Inflammatory macrophage treated with lipopolysaccharide for 4 hours (primary cell): ENCODE data around the gene PSMC3IP.

ENCODE experiments used
- DNase-seq: peaks from one replicate; pipeline ENCODE4 v3.0.0-alpha.2; 2020

PSMC3IP gene

DNA sequence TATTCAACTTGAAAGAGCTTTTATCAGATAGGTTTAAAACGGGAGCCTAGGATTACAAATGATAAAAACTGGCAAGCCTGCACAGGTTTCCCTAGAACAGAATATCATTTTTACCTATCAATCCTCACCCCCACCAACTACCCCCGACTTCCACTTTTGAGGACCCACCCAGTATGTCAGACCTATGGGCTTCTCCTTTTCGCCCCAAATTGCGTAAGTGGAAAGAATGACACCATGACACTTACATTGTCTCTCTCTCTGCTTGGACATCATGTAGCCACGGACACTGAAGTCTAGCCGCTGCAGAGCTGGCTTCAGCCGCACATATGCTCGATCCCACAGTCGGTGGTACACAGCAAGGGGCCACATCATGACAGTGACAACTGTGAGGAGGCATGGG, 7.4 kb upstream of the PSMC3IP start:
- peak; percentile 89 for DNase-seq

DNA sequence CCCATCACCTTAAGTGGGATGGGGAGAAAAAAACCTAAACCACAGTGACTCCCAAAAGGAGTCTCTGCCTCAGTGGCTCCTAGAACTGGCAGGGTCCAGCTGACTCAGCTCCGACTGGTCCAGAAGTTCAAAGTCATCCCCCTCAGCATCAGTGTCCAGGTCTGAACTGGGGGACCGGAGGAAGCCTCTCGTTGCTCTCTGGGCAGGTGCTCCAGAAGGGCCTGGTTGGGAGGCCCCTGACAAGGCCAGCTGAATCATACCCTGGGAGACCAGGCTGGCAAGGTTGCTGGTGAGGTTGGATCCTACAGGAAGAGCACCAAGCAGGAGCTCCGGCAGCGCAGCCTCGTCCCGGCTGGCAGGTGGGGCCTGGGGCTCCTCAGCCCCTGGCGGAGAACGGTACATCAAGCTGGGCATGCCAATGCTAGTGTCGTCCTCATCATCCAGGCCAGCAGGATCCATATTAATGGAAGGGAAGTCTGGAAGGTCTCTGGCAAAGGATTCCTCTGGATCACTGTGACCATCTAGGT, 4.3 kb upstream of the PSMC3IP start:
- DNase-seq: no peak

DNA sequence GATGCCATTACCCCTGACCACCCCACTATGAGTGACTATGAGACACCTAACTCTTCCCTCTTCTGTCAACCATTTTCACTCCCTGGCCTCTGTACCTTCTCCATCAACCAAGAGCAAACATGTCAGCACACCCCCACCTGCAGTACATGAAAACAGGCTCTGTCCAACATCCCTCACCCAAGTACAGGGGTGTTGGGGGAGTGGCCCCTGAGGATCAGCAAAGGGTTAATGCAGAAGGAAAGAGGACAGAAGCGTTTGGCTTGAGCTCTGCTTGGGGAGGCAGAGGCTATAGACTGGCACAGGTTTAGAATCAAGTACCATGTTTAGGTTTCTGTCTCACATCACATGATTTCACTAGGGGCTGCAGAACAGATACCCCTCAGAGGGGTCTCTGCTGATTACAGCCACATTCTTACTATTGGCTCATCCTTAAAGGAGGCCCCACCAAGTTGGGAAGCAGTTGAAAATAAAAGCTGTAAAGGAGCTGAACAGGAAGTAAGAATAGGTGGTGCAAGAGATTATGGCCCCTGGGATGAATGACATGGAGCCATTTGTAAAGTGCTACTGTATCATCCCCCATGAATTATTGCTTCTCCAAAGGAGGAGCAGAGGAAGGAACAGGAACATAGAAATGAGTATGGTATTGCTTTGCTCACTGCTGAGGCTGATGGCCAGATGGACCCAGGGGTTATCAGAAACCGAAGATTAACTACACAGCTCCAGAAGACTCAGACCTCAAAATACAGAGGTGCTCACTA, 2.4 kb upstream of the PSMC3IP start:
- DNase-seq: peak; percentile 34

DNA sequence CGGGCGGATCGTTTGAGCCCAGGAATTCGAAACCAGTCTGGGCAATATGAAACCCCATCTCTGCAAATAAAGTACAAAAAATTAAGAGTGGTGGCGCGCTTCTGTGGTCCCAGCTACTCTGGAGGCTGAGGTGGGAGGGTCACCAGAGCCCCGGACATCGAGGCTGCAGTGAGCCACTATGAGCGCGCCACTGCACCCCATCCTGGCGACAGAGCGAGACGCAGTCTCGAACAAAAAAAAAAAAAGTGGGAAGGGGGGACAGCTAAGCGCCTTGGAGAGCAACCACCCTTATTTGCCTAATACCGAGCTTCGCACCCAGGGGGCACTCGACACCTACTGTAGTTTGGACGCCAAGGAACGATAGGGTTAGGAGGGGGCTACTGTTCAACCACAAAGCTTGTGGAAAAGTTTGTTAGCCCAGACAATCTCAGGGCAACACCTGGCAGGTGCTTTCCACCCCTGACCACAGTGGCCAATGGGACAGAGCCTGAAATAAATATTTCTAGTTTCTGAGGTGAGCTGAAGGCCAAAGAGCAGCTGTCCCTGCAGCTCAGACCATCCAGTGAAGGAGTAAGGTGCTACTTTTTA, 847 bp upstream of the PSMC3IP start:
- peak; percentile 72 for DNase-seq

DNA sequence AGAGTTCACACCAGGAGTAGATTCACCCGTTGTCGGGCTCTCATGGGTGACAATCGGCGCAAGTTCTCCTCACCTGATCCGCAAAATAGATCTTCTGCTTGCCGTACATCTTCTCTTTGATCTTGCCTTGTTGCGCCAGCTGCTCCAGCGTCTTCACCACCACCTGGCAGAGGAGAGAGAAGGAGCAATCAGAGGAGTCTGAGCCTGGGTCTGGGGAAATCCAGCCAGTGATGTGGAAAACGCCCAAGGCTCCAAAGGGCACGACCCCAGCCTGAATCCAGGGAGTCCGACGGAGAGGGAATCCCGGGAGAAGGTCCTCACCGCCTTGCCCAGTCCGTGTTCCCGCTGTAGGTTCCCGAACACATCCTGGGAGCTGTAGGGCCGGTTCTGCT, 393 bp downstream of the PSMC3IP start:
- DNase-seq: no peak

DNA sequence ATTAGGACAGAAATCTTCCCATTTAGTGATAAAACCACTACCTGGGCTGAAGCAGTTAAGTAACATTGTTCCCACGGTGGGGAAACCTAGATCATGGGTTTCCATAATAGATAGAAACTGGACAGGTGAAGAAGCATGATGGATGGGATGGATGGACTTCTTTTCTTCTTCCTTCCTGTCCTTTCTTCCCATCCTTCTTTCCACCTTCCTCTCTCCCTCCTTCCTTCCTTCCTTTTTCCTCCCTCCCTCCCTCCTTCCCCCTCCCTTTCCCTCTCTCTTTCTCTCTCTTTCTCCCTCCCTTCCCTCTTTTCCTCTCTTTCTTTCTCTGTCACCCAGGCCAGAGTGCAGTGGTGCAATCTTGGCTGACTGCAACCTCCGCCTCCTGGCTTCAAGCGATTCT, 3.1 kb downstream of the PSMC3IP start:
- no peak for DNase-seq

DNA sequence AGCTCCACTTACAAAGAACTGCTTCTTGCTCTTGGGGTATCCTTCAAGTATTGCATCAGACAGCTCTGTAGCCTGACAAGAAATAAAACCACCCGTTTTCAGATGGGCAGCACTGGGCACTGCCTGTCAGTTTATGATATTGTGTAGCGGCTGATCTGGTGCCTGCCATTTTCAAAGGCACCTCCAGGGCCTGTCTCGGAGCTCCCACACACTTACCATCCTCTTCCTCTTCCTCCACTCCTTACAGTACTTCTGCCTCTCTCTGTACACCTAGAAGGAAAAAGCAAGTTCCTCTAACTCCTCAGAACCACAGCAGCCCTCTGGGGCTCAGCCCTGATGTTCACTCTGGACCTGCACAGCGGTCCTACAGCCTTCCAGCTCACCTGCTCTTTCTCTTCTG, 4.4 kb downstream of the PSMC3IP start:
- DNase-seq: no peak

DNA sequence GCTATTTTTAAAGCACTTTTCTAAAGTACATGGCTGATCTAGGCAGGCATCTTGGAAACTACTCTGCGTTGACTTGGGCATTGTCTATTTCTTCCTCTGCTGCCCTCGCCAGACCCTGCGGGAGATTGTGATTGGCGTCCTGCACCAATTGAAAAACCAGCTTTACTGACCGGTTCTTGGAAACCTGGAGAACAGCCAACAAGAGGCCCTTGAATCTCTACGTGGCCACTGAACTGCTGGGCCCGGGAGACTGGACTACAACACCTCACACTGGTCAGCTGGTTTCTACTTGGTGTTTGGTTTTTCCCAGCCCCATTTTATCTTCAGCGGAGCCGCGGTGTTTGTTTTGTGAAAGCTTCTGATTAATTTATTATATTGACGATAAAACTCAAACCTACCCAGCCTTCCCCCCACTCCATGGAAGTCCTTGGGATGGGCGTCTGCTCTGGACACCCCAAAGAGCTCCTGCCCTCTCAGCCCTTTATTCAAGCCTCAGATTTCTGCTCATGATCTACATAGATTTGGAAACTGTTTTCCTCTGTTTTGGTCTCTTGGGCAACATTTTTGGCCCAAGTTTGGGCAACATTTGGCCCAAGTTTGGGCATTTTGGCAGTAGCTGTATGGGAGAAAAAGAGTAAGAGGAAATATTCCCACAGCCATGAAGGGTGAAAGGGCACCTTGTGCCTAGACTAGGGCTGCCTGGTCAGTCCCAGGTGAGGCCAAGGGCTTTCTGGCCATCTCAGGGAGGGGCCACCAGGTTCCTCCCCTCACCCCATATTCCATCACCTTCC, 5.9 kb downstream of the PSMC3IP start:
- no peak for DNase-seq

DNA sequence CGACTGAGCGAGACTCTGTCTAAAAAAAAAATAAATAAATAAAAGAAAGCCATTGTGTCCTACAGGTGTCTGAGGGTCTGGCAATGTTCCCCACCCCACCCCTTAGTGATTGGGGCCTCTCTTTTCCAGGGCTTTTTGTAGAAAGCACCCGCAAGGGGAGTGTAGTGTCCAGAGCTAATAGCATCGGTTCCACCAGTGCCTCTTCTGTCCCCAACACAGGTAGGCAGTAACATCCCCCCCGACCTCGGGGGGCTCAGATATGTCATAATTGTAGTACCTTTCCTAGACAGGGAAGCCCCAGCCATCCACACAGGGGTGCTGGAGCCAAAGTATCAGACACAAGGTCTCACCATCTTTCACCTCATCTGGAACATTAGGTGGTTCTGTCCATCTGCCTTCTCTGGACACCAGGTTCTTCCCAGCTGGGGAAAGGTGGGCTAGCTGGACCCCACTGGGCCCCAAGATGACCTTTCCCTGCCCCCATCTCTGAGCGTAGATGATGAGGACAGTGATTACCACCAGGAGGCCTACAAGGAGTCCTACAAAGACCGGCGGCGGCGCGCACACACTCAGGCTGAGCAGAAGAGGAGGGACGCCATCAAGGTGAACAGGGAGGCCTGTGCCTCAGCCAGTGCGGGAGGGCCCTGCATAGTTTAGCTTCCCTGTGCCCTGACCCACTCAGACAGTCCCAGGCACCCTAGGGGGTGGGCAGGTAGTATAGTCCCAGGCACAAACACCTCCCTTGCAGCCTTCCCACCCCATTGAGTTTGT, 9.0 kb downstream of the PSMC3IP start:
- no peak for DNase-seq

DNA sequence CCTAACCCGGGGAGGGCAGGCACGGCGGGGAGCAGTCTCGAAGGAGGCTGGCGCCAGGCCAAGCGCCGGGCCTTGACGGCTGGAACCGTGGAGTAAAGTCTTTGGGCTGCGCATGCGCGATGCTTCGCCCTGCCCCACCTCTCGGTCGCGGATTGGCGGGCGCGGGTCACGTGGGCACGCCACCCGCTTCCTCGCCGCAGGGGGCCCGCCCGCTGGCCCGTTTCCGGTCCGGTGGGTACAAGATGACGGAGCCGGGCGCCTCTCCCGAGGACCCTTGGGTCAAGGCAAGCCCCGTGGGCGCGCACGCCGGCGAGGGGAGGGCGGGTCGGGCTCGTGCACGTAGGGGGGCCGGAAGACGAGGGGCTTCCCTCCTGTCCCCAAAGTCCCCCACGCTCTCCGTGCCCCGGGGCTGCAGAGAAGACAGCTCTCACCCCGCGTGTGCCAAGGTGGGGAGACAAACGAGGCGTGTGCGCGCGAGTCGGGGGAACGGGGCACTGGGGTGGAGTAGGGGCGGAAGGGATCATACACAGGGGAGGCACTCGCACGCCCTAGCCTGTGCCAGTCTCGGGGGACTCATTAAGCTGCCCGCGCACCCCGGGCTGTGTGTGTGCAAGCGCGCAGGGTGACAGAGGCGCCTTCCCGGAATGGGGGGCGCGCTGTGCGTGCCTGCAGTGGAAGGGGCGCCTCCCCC, 10.5 kb downstream of the PSMC3IP start, which contains the start of gene MLX:
Gene MLX, plus strand, starts transcription at position 218 of the 691 bp plus-strand sequence. Its CDS starts 25 bp downstream, at position 243.
- peak; percentile 95 for DNase-seq

DNA sequence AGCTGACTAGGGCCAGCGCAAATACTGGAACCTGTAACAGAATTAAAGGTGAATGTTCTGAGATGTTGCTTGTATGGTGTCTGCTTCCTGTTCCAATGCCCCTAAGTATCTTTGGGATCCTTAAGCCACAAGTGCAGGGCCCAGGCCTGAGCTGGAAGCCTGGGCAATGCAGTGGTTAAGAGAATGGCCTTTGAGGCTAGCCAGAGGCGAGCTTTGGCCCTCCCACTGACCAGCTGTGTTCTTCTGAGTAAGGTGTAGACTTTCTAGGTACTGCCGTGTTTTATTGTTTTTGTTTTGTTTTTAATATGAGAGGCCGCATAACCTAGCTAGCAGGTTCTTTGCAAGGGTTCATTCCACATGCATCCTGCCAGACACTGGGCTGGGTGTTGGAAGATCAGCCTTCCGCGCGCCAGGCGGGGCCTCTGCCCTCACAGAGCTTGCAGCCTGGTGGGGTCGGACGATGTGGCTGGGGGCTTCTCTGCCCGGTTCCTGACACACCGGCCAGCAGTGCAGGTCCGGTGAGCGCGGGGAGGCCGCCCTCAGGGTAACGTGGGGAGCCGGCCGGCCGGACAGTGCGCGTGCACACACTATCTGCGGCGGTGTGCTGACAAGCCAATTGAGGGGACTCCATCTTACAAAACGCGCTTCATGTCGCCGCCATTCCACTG, 11.2 kb downstream of the PSMC3IP start:
- no peak for DNase-seq

DNA sequence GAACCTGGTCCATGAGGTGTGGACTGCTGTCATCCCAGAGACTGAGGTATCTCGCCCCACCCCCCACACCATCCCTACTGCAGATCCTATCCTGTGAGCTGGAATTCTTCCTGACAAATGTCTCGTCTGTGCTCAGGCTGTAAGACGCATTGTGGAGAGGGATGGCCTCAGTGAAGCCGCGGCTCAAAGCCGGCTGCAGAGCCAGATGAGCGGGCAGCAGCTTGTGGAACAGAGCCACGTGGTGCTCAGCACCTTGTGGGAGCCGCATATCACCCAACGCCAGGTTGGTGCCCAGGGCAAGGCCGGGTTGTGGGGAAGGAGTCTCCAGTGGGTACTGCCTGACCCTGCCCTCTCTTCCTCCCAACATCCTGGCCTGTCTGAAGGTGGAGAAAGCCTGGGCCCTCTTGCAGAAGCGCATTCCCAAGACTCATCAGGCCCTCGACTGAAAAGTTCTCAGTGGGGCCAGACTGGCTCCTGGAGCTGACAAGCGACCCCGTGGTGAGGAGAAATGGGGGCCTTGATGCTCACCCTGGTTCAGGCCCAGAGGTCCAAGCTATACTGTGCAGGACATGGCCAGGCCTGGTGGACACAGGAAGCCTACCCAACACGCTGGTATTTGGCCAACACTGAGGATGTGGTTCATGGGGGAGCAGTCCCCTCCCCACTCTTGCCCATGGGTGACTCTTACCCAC, 11.9 kb downstream of the PSMC3IP start:
- DNase-seq: no peak

DNA sequence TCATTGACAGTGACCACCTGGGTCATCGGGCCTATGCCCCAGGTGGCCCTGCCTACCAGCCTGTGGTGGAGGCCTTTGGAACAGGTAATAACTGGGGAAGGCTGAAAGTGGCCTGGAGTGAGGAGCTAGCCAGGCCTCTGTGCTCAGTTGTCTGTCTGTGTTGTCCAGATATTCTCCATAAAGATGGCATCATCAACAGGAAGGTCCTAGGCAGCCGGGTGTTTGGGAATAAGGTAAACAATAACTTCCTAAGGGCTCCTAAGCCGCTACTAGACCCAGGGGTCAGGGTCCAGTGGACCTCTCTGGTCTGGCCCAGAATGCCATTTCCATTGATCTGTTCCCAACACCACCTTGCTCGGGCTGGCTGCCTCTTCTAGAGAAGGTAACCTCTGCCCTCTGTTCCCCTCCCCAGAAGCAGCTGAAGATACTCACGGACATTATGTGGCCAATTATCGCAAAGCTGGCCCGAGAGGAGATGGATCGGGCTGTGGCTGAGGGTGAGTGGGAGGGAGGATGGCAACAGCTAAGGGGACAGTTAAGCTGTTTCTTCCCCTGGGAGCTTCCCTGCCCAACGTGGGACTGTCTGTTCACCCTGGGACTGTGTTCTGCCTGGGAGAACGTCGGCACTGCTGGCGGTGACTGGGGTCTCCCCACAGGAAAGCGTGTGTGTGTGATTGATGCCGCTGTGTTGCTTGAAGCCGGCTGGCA, 12.6 kb downstream of the PSMC3IP start:
- no peak for DNase-seq

DNA sequence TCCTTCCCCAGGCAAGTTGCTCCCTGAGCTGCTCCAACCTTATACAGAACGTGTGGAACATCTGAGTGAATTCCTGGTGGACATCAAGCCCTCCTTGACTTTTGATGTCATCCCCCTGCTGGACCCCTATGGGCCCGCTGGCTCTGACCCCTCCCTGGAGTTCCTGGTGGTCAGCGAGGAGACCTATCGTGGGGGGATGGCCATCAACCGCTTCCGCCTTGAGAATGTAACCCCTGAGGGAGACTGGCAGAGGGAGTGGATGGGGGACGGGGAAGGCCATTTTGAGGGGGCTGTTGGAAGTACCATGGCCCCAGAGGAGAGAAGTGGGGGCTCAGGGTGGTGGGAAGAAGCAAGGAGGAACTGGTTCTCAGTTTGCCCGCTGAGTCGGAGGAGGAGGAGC, 13.6 kb downstream of the PSMC3IP start:
- DNase-seq: no peak

DNA sequence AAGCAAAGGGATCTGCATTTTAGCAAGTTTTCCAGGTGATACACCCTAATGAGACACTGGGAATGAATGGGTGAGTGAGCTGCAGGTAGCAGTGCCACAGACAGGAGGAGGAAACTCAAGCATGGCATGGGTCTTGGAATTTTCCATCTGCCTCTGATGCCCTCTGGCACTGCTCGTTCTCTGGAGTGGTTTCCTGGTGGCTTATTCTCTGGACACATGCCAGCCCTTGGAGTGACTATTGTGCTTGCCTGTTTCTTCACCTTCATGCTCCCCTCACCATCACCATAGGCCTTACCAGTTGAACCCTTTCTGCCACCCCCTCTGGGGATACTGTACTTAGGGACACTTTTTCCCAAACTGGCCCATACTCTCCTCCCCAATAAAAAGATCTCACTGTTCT, 14.0 kb downstream of the PSMC3IP start:
- no peak for DNase-seq

DNA sequence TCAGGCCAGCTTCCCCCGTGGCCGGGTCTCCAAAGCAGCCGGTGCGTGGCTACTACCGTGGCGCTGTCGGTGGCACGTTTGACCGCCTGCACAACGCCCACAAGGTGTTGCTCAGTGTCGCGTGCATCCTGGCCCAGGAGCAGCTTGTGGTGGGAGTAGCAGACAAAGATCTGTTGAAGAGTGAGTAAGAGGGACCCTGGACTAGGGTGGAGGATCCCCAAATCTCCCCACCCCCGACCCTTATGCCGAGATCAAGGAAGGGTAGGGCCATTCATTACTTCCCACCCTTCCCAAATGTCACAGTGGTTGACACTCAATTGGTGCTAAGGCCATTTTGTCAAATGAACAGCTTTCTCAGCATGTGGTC, 14.4 kb downstream of the PSMC3IP start:
- no peak for DNase-seq

DNA sequence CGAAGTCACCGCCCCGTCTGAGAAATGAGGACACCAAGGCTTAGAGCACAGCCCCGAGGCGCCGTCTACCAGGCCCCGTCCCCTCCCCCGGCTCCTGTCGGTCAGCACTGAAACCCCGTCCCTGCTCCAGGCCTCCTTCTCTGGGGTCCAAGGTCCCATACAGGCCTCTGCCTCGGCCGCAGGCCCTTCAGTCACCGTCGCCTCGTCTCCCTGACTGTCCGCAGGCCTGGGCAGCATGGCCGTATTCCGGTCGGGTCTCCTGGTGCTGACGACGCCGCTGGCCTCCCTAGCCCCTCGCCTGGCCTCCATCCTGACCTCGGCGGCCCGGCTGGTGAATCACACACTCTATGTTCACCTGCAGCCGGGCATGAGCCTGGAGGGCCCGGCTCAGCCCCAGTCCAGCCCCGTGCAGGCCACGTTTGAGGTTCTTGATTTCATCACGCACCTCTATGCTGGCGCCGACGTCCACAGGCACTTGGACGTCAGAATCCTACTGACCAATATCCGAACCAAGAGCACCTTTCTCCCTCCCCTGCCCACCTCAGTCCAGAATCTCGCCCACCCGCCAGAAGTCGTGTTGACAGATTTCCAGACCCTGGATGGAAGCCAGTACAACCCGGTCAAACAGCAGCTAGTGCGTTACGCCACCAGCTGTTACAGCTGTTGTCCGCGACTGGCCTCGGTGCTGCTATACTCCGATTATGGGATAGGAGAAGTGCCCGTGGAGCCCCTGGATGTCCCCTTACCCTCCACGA, 15.0 kb downstream of the PSMC3IP start:
- DNase-seq: peak; percentile 20

DNA sequence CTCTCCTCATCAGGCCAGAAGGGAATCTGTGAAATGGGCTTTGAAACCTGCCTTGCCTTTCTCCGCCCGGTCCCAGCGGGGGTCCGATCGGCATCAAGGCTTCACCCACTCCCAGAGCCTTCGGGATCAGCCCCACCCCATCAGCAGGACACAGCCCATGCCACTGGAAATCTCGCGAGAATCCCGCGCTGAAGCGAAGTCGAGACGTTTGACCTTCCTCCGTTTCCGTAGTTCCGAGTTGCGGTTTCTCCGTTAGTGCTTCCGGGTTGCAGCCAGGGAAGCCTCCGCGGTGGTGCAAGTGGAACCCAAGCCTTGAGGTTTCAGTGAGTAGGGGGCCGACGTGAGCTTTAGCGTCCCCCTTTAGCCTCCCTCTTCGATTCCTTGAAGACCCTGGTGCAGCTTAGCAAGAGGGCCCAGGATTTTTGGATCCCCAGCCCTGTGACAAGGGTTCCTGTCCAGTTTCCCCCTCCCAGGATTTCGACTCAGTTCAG, 15.6 kb downstream of the PSMC3IP start, which contains the start of gene COASY:
Gene COASY, plus strand, starts transcription at position 252 of the 491 bp plus-strand sequence. CDS start 475 bp downstream, outside the sequence.
- peak; percentile 98 for DNase-seq

DNA sequence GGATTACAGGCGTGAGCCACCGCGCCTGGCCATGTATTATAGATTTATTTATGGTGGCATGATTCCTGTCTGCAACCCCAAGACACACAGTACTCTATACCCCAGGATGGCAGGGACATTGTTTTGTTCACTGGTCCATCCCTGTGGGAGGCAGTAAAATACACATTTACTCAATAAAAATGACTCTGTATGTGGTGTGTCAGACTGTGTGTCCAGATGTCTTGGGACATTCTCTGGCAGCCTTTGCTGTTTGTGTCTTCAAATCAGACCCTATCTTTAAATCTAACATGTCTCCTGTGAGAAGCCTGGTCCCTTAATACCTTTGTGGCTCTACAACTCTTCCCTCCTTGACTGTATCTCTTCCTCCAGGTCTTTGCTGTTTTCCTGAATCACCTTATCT, 17.3 kb downstream of the PSMC3IP start:
- DNase-seq: no peak
